RPMI8226 (cell line): Measurements from ENCODE around the gene TRAPPC12.

Experiments used
- DNase-seq: peaks from one replicate; pipeline ENCODE4 v3.0.0-alpha.2; 2015

The TRAPPC12 gene

GRCh38 chr2:3470856-3471737, 91.6 kb downstream of the TRAPPC12 start:
- no peak for DNase-seq

- no peak for DNase-seq
Measured at GRCh38 chr2:3472296-3472695, 92.8 kb downstream of the TRAPPC12 start.

- no peak for DNase-seq
Measured at GRCh38 chr2:3472966-3473365, 93.5 kb downstream of the TRAPPC12 start.

GRCh38 chr2:3475771-3476170, 96.3 kb downstream of the TRAPPC12 start:
- no peak for DNase-seq

GRCh38 chr2:3476321-3476984, 97.0 kb downstream of the TRAPPC12 start:
- no peak for DNase-seq

- no peak for DNase-seq
Measured at GRCh38 chr2:3476985-3477327, 97.5 kb downstream of the TRAPPC12 start.

GRCh38 chr2:3478846-3479385, 99.4 kb downstream of the TRAPPC12 start:
- no peak for DNase-seq

GRCh38 chr2:3479430-3480320, 100.2 kb downstream of the TRAPPC12 start:
- DNase-seq: peak; percentile 20

GRCh38 chr2:3480352-3481010, 101.0 kb downstream of the TRAPPC12 start:
- peak; percentile 85 for DNase-seq

- DNase-seq: no peak
Measured at GRCh38 chr2:3481011-3481400, 101.5 kb downstream of the TRAPPC12 start.

GRCh38 chr2:3481736-3482362, 102.4 kb downstream of the TRAPPC12 start:
- no peak for DNase-seq

GRCh38 chr2:3482363-3482821, 102.9 kb downstream of the TRAPPC12 start:
- no peak for DNase-seq

- no peak for DNase-seq
Measured at GRCh38 chr2:3483227-3483985, 103.9 kb downstream of the TRAPPC12 start.

GRCh38 chr2:3483986-3484960, 104.8 kb downstream of the TRAPPC12 start:
- no peak for DNase-seq

- no peak for DNase-seq
Measured at GRCh38 chr2:3485166-3485565, 105.7 kb downstream of the TRAPPC12 start.

GRCh38 chr2:3486047-3487027, 106.8 kb downstream of the TRAPPC12 start:
- no peak for DNase-seq

- DNase-seq: no peak
Measured at GRCh38 chr2:3487028-3487425, 107.5 kb downstream of the TRAPPC12 start.

GRCh38 chr2:3487432-3487831, 107.9 kb downstream of the TRAPPC12 start:
- DNase-seq: no peak
